Measurements from ENCODE around the gene PPP1R1B.

DNA sequence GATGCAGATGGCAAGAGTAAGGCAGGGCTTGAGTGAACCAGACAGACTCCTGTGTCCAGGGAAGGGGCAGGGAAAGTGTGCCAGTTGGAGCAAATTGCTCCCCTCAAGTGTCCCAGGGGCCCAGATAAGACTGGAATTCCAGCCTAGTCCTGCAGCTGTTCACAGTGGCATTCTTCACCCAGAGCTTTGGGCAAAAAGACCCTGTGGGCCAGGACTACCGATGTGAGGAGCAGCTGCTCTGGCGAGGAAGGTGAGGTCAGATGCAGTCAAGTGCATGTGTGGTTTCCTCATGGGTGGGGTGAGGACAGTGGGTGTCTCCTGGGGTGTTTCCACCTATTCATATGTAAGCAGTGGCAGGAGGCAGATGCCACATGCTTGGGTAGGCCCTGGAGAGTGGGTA is 33.4 kb upstream of the PPP1R1B start:
- TF ChIP-seq, protein P1, sequence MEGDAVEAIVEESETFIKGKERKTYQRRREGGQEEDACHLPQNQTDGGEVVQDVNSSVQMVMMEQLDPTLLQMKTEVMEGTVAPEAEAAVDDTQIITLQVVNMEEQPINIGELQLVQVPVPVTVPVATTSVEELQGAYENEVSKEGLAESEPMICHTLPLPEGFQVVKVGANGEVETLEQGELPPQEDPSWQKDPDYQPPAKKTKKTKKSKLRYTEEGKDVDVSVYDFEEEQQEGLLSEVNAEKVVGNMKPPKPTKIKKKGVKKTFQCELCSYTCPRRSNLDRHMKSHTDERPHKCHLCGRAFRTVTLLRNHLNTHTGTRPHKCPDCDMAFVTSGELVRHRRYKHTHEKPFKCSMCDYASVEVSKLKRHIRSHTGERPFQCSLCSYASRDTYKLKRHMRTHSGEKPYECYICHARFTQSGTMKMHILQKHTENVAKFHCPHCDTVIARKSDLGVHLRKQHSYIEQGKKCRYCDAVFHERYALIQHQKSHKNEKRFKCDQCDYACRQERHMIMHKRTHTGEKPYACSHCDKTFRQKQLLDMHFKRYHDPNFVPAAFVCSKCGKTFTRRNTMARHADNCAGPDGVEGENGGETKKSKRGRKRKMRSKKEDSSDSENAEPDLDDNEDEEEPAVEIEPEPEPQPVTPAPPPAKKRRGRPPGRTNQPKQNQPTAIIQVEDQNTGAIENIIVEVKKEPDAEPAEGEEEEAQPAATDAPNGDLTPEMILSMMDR (IDR thresholded peaks at IDR 0.05), result no peak
- no peak for TF ChIP-seq EZH2 (IDR thresholded peaks at IDR 0.05)
